ENCODE measurements around the gene LTO1. TPM values are rescaled to one million over a fixed set of nuclear protein-coding genes. Genes with fewer than 3 reads are reported as not detected.
"Not testable (repeated sequence)": the region's sequence is repeated elsewhere in the genome, so short reads cannot be mapped to it uniquely, and the experiment has no call there.

The LTO1 gene
- polyA plus RNA-seq, 3 donors = 11.5 to 17.3 (median 12.6) TPM

GRCh38 chr11:69703453-69703767 lies 28.3 kb upstream of the LTO1 start:
- 1 to 4% (median 1%) methylated on average over 21 to 34 of the region's 34 CpGs for WGBS, 3 donors

GRCh38 chr11:69702769-69703452 lies 27.8 kb upstream of the LTO1 start:
- no peak overlapping the region for H3K27ac ChIP-seq (ENCODE audit: low read depth, low read length)
- WGBS, 3 donors = 5 to 6% (median 5%) methylated on average over 44 to 45 of the region's 45 CpGs

More at GRCh38 chr11:69703453-69703767, 28.3 kb upstream of the LTO1 start:
- H3K27ac ChIP-seq (ENCODE audit: low read depth, low read length) = no peak overlapping the region

GRCh38 chr11:69702239-69702691 lies 27.1 kb upstream of the LTO1 start:
- 2 to 10% (median 6%) methylated on average over 35 of the region's 35 CpGs for WGBS, 3 donors
- H3K27ac ChIP-seq (ENCODE audit: low read depth, low read length) = no peak overlapping the region

GRCh38 chr11:69700278-69701140 lies 25.4 kb upstream of the LTO1 start:
- 27 to 33% (median 31%) methylated on average over 20 of the region's 20 CpGs for WGBS, 3 donors
- H3K27ac ChIP-seq (ENCODE audit: low read depth, low read length) = no peak overlapping the region

GRCh38 chr11:69699213-69699612 lies 24.1 kb upstream of the LTO1 start:
- H3K27ac ChIP-seq (ENCODE audit: low read depth, low read length) = no peak overlapping the region
- WGBS, 3 donors = 65 to 68% (median 65%) methylated on average over 13 of the region's 13 CpGs

GRCh38 chr11:69698362-69698761 lies 23.2 kb upstream of the LTO1 start:
- H3K27ac ChIP-seq (ENCODE audit: low read depth, low read length) = no peak overlapping the region
- 89 to 95% (median 90%) methylated on average over 2 of the region's 2 CpGs for WGBS, 3 donors

GRCh38 chr11:69697861-69698260 lies 22.7 kb upstream of the LTO1 start:
- H3K27ac ChIP-seq (ENCODE audit: low read depth, low read length) = no peak overlapping the region
- WGBS, 3 donors = 84 to 93% (median 85%) methylated on average over 10 of the region's 10 CpGs

- WGBS, 3 donors = 87 to 88% (median 88%) methylated on average over 8 of the region's 8 CpGs
- H3K27ac ChIP-seq (ENCODE audit: low read depth, low read length) = no peak overlapping the region
Observed at GRCh38 chr11:69697469-69697843, 22.3 kb upstream of the LTO1 start.

GRCh38 chr11:69696749-69697468 lies 21.8 kb upstream of the LTO1 start:
- WGBS, 3 donors = 61 to 67% (median 66%) methylated on average over 15 of the region's 15 CpGs
- H3K27ac ChIP-seq (ENCODE audit: low read depth, low read length) = no peak overlapping the region

- H3K27ac ChIP-seq (ENCODE audit: low read depth, low read length) = not testable (repeated sequence)
- 77 to 84% (median 81%) methylated on average over 6 of the region's 6 CpGs for whole genome bisulfite sequencing, 3 donors
Observed at GRCh38 chr11:69695995-69696394, 20.8 kb upstream of the LTO1 start.

- H3K27ac ChIP-seq (ENCODE audit: low read depth, low read length) = no peak overlapping the region
- WGBS, 3 donors = 79 to 83% (median 80%) methylated on average over 7 of the region's 7 CpGs
Observed at GRCh38 chr11:69695581-69695980, 20.4 kb upstream of the LTO1 start.

- WGBS, 3 donors = 71 to 81% (median 77%) methylated on average over 10 of the region's 10 CpGs
- H3K27ac ChIP-seq (ENCODE audit: low read depth, low read length) = no peak overlapping the region
Observed at GRCh38 chr11:69694781-69695180, 19.6 kb upstream of the LTO1 start.

GRCh38 chr11:69692422-69692821 lies 17.3 kb upstream of the LTO1 start:
- no peak overlapping the region for H3K27ac ChIP-seq (ENCODE audit: low read depth, low read length)

- no peak overlapping the region for H3K27ac ChIP-seq (ENCODE audit: low read depth, low read length)
- WGBS, 3 donors = 74 to 84% (median 78%) methylated on average over 2 of the region's 2 CpGs
Observed at GRCh38 chr11:69691463-69691862, 16.3 kb upstream of the LTO1 start.

- 71 to 87% (median 82%) methylated on average over 5 of the region's 5 CpGs for WGBS, 3 donors
- H3K27ac ChIP-seq (ENCODE audit: low read depth, low read length) = no peak overlapping the region
Observed at GRCh38 chr11:69689484-69690319, 14.5 kb upstream of the LTO1 start.

- not testable (repeated sequence) for H3K27ac ChIP-seq (ENCODE audit: low read depth, low read length)
- 57 to 75% (median 74%) methylated on average over 5 of the region's 5 CpGs for WGBS, 3 donors
Observed at GRCh38 chr11:69687969-69688771, 13.0 kb upstream of the LTO1 start.

GRCh38 chr11:69686856-69687255 lies 11.7 kb upstream of the LTO1 start:
- H3K27ac ChIP-seq (ENCODE audit: low read depth, low read length) = no peak overlapping the region
- 87 to 91% (median 87%) methylated on average over 8 of the region's 8 CpGs for WGBS, 3 donors

- 68 to 86% (median 69%) methylated on average over 13 of the region's 13 CpGs for WGBS, 3 donors
- no peak overlapping the region for H3K27ac ChIP-seq (ENCODE audit: low read depth, low read length)
Observed at GRCh38 chr11:69686452-69686851, 11.3 kb upstream of the LTO1 start.
